Right cardiac atrium (tissue), 5 donors: ENCODE results near the gene ZNF521. TPM values are rescaled to one million over a fixed set of nuclear protein-coding genes. Genes with fewer than 3 reads are reported as not detected.

ENCODE experiments used
- ATAC-seq, 2 donors: fragments of 200-7000 bp; cut with Tn5 transposase; one replicate each; pipeline versions ENCODE4 v1.8.0 to v1.9.1; 2020; ENCODE audit warnings: moderate library complexity in 2 of 2, mild to moderate bottlenecking in 1 of 2
- DNase-seq, 3 donors: peaks; one replicate each; pipeline ENCODE4 v3.0.0-alpha.2; 2020
- H3K27ac ChIP-seq: one replicate; pipeline ENCODE4 v1.5.1; 2013; ENCODE audit warnings: mild to moderate bottlenecking, low read length, control low read depth, moderate library complexity
- H3K27me3 ChIP-seq: one replicate; pipeline ENCODE4 v1.6.1; 2013; ENCODE audit not compliant: control insufficient read depth, insufficient read depth
- H3K4me1 ChIP-seq: one replicate; pipeline ENCODE4 v1.6.1; 2013; ENCODE audit warnings: low read length; ENCODE audit not compliant: control insufficient read depth, insufficient read depth
- H3K4me3 ChIP-seq: one replicate; pipeline ENCODE4 v1.5.1; 2013; ENCODE audit warnings: low read length, control low read depth
- H3K9me3 ChIP-seq: one replicate; pipeline ENCODE4 v1.6.1; 2013; ENCODE audit warnings: low read length; ENCODE audit not compliant: control insufficient read depth
- WGBS: extraction: QIAGEN DNeasy Blood & Tissue Kit; methylation state at CpG from one replicate; pipeline ENCODE4 v1.1.7; 2013; 5-methylcytosine and 5-hydroxymethylcytosine counted together
- intact Hi-C, 4 donors: fragments of 100-400 bp; cut with DNase I; formaldehyde crosslinking; loops; one replicate each; pipeline versions ENCODE4 v1.11.0 to v1.14.0; 2022 to 2023
- polyA plus RNA-seq: library from polyadenylated mRNA; stranded (reverse); fragments of 200-250 nt; gene quantifications from one replicate; pipeline ENCODE4 v1.2.3, GENCODE V29; 2013
- total RNA-seq, 4 donors: library from RNA; stranded (reverse); fragmentation: NEBNext Ultra II Directional; extraction: Animal tissue kit (Norgen Biotek cat#: 25700); gene quantifications; one replicate each; pipeline ENCODE4 v1.2.1, GENCODE V29; 2021
- donor health status: healthy with polysubstance abuse.
- donor health status: DM: no; HTN: yes; CAD: no.
- donor health status: DM: no; HTN: no; CAD: no.
- donor health status: DM: no; HTN: yes; CAD: no; lungs with severe emphysema.
- donor health status: DM: yes; HTN: yes; CAD: no.

Gene ZNF521
- total and polyA plus RNA-seq, 5 donors, result 7.2 to 54.5 (median 38.8) TPM

GRCh38 chr18:25237571-25238267 is 114.2 kb downstream of the ZNF521 start:
- DNase-seq (no peak), ATAC-seq (no peak)
- Histone ChIP-seq H3K27ac (no peak overlapping the region), H3K4me1 (peaks cover 1% of the 10 kb centered on the region), H3K27me3 (no peaks in the 10 kb centered on the region), H3K9me3 (no peaks in the 10 kb centered on the region), H3K4me3 (no peak overlapping the region)
- intact Hi-C loops, result loop anchor here in 1 of 4 donors (10.0 kb wide), 2 partner anchors 47 to 107 kb away; no protein-coding TSS in a partner anchor
- 63% methylated on average over 3 of the region's 3 CpGs for WGBS

GRCh38 chr18:25236736-25237135 is 115.2 kb downstream of the ZNF521 start:
- intact Hi-C loops, result loop anchor here in 1 of 4 donors (10.0 kb wide), 2 partner anchors 48 to 108 kb away; no protein-coding TSS in a partner anchor
- no peaks in the 10 kb centered on the region for H3K9me3 ChIP-seq
- WGBS, result 96% methylated on average over 1 of the region's 1 CpG
- ATAC-seq, result no peak
- peaks cover 3% of the 10 kb centered on the region for H3K4me1 ChIP-seq
- H3K4me3 ChIP-seq, result no peak overlapping the region
- no peak overlapping the region for H3K27ac ChIP-seq
- no peaks in the 10 kb centered on the region for H3K27me3 ChIP-seq
- DNase-seq, result no peak

GRCh38 chr18:25235401-25236042 is 116.4 kb downstream of the ZNF521 start:
- Histone ChIP-seq H3K27me3 (no peaks in the 10 kb centered on the region), H3K27ac (no peak overlapping the region), H3K4me1 (peaks cover 9% of the 10 kb centered on the region), H3K4me3 (no peak overlapping the region), H3K9me3 (no peaks in the 10 kb centered on the region)
- WGBS, result 87% methylated on average over 9 of the region's 9 CpGs
- no peak for ATAC-seq
- intact Hi-C loops, result loop anchor here in 1 of 4 donors (10.0 kb wide), 2 partner anchors 49 to 109 kb away; no protein-coding TSS in a partner anchor
- DNase-seq, result no peak

GRCh38 chr18:25234740-25235345 is 117.1 kb downstream of the ZNF521 start:
- Histone ChIP-seq H3K4me1 (peaks cover 9% of the 10 kb centered on the region), H3K4me3 (no peak overlapping the region), H3K9me3 (no peaks in the 10 kb centered on the region), H3K27ac (peak overlapping the region; percentile 54), H3K27me3 (no peaks in the 10 kb centered on the region)
- ATAC-seq (no peak), DNase-seq (no peak)
- intact Hi-C loops, result loop anchor here in 2 of 4 donors (5.0 to 10.0 kb wide), 3 partner anchors 50 to 117 kb away; partner anchors contain the start of gene ZNF521 (in 1 of the 2)
- WGBS, result 76% methylated on average over 3 of the region's 3 CpGs

- H3K27me3 ChIP-seq, result no peaks in the 10 kb centered on the region
- H3K27ac ChIP-seq, result no peak overlapping the region
- intact Hi-C loops, result loop anchor here in 2 of 4 donors (5.0 to 10.0 kb wide), 3 partner anchors 51 to 118 kb away; partner anchors contain the start of gene ZNF521 (in 1 of the 2)
- no peak for DNase-seq
- no peak for ATAC-seq
- WGBS, result 81% methylated on average over 1 of the region's 1 CpG
- peak overlapping the region; percentile 52 for H3K4me3 ChIP-seq
- peaks cover 9% of the 10 kb centered on the region for H3K4me1 ChIP-seq
- H3K9me3 ChIP-seq, result no peaks in the 10 kb centered on the region
Measured at GRCh38 chr18:25234322-25234639, 117.7 kb downstream of the ZNF521 start.

- Histone ChIP-seq H3K27me3 (no peaks in the 10 kb centered on the region), H3K4me3 (peak overlapping the region; percentile 52), H3K9me3 (no peaks in the 10 kb centered on the region), H3K27ac (no peak overlapping the region), H3K4me1 (peaks cover 9% of the 10 kb centered on the region)
- DNase-seq, result no peak
- 11% methylated on average over 12 of the region's 12 CpGs for WGBS
- intact Hi-C loops, result loop anchor here in 2 of 4 donors (5.0 to 10.0 kb wide), 3 partner anchors 51 to 119 kb away; partner anchors contain the start of gene ZNF521 (in 1 of the 2)
- peak; percentile 67 to 77 for ATAC-seq
Measured at GRCh38 chr18:25233528-25234321, 118.2 kb downstream of the ZNF521 start.

GRCh38 chr18:25231327-25231691 is 120.7 kb downstream of the ZNF521 start:
- DNase-seq, result peak; percentile 38 to 63 (median 40)
- Histone ChIP-seq H3K4me1 (peaks cover 9% of the 10 kb centered on the region), H3K27me3 (no peaks in the 10 kb centered on the region), H3K27ac (peak overlapping the region; percentile 85), H3K9me3 (no peaks in the 10 kb centered on the region), H3K4me3 (no peak overlapping the region)
- 46% methylated on average over 5 of the region's 5 CpGs for WGBS
- peak; percentile 12 to 24 for ATAC-seq
- intact Hi-C loops, result loop anchor here in 2 of 4 donors (5.0 to 10.0 kb wide), 3 partner anchors 53 to 121 kb away; partner anchors contain the start of gene ZNF521 (in 1 of the 2)

- DNase-seq, result peak; percentile 85 to 91 (median 87)
- peak overlapping the region; percentile 85 for H3K27ac ChIP-seq
- H3K4me1 ChIP-seq, result peaks cover 9% of the 10 kb centered on the region
- peak; percentile 91 to 92 for ATAC-seq
- H3K27me3 ChIP-seq, result no peaks in the 10 kb centered on the region
- H3K9me3 ChIP-seq, result no peaks in the 10 kb centered on the region
- 19% methylated on average over 10 of the region's 10 CpGs for WGBS
- intact Hi-C loops, result loop anchor here in 2 of 4 donors (5.0 to 10.0 kb wide), 3 partner anchors 54 to 122 kb away; partner anchors contain the start of gene ZNF521 (in 1 of the 2)
- no peak overlapping the region for H3K4me3 ChIP-seq
Measured at GRCh38 chr18:25230658-25231326, 121.2 kb downstream of the ZNF521 start.

- 58% methylated on average over 2 of the region's 2 CpGs for WGBS
- no peak overlapping the region for H3K27ac ChIP-seq
- no peak for ATAC-seq
- no peaks in the 10 kb centered on the region for H3K9me3 ChIP-seq
- H3K4me3 ChIP-seq, result no peak overlapping the region
- H3K27me3 ChIP-seq, result no peaks in the 10 kb centered on the region
- no peak for DNase-seq
- peaks cover 8% of the 10 kb centered on the region for H3K4me1 ChIP-seq
- intact Hi-C loops, result loop anchor here in 2 of 4 donors (5.0 to 10.0 kb wide), 4 partner anchors 55 to 355 kb away; partner anchors contain the start of gene ZNF521 (in 1 of the 2)
Measured at GRCh38 chr18:25229920-25230319, 122.0 kb downstream of the ZNF521 start.

GRCh38 chr18:25229081-25229480 is 122.9 kb downstream of the ZNF521 start:
- Histone ChIP-seq H3K27ac (no peak overlapping the region), H3K4me1 (peaks cover 8% of the 10 kb centered on the region)

More at GRCh38 chr18:25229081-25229480, 122.9 kb downstream of the ZNF521 start:
- intact Hi-C loops, result loop anchor here in 1 of 4 donors (10.0 kb wide), 1 partner anchor 354 kb away; no protein-coding TSS in a partner anchor
- no peaks in the 10 kb centered on the region for H3K9me3 ChIP-seq
- H3K4me3 ChIP-seq, result no peak overlapping the region
- no peaks in the 10 kb centered on the region for H3K27me3 ChIP-seq
- WGBS, result 25% methylated on average over 3 of the region's 3 CpGs
- DNase-seq (peak; percentile 36 to 42 (median 42)), ATAC-seq (peak in 1 of 2 donors; percentile 48)
